Common myeloid progenitor, CD34-positive (primary cell): ENCODE data around the gene NTPCR.

Experiments
- CTCF ChIA-PET: fragments of 350-600 bp; sonication (Branson Sonifier 250); formaldehyde crosslinking; loops from one replicate; lab custom pipeline; 2021; ENCODE audit warnings: antibody characterized with exemption; lab: Charles Lee
- POLR2A ChIA-PET: fragments of 350-600 bp; sonication (Branson Sonifier 250); formaldehyde crosslinking; loops from one replicate; lab custom pipeline; 2021; ENCODE audit warnings: antibody characterized with exemption; lab: Charles Lee
- DNase-seq, 3 donors: peaks; one replicate each; pipeline versions ENCODE4 v3.0.0 to v3.0.0-alpha.2; 2013
- H3K27ac ChIP-seq, 2 experiments: 1 replicate in 1 of 2; 2 replicates in 1 of 2; pipeline ENCODE4 v1.7.0; 2013; ENCODE audit warnings: inconsistent platforms in 2 of 2, low read length in 2 of 2, mild to moderate bottlenecking in 2 of 2, low read depth in 1 of 2, moderate library complexity in 1 of 2; ENCODE audit not compliant: severe bottlenecking in 2 of 2, insufficient read depth in 1 of 2, poor library complexity in 1 of 2
- H3K27me3 ChIP-seq, 5 experiments: replicated peaks in 2 of 5; 1 replicate in 3 of 5; 2 replicates in 2 of 5; pipeline versions ENCODE4 v1.6.1 to v1.7.0; 2013; ENCODE audit warnings: low read length in 4 of 5, mild to moderate bottlenecking in 2 of 5, moderate library complexity in 2 of 5, inconsistent platforms in 1 of 5; ENCODE audit not compliant: insufficient read depth in 5 of 5, control insufficient read depth in 4 of 5
- H3K36me3 ChIP-seq, 4 experiments: 1 replicate in 2 of 4; 2 replicates in 2 of 4; pipeline versions ENCODE4 v1.6.1 to v1.7.0; 2013; ENCODE audit warnings: low read length in 3 of 4, control low read depth in 1 of 4, mild to moderate bottlenecking in 1 of 4; ENCODE audit not compliant: control insufficient read depth in 4 of 4, insufficient read depth in 4 of 4
- H3K4me1 ChIP-seq, 4 experiments: 1 replicate in 3 of 4; 2 replicates in 1 of 4; pipeline versions ENCODE4 v1.6.1 to v1.7.1; 2013; ENCODE audit warnings: low read length in 3 of 4, mild to moderate bottlenecking in 3 of 4, control low read depth in 1 of 4, inconsistent platforms in 1 of 4, moderate library complexity in 1 of 4; ENCODE audit not compliant: control insufficient read depth in 4 of 4, insufficient read depth in 4 of 4; ENCODE audit errors: control extremely low read depth in 1 of 4
- H3K4me3 ChIP-seq, 7 experiments: 1 replicate in 4 of 7; 2 replicates in 3 of 7; pipeline versions ENCODE4 v1.5.1 to v1.7.0; 2013; ENCODE audit warnings: mild to moderate bottlenecking in 7 of 7, low read length in 6 of 7, moderate library complexity in 6 of 7, inconsistent platforms in 2 of 7, low read depth in 2 of 7, control low read depth in 1 of 7; ENCODE audit not compliant: insufficient read depth in 4 of 7, control insufficient read depth in 1 of 7; ENCODE audit errors: extremely low read depth in 1 of 7
- H3K9me3 ChIP-seq, 5 experiments: 1 replicate in 4 of 5; 2 replicates in 1 of 5; pipeline versions ENCODE4 v1.6.1 to v1.7.1; 2013; ENCODE audit warnings: low read length in 4 of 5, mild to moderate bottlenecking in 2 of 5, inconsistent platforms in 1 of 5, low read depth in 1 of 5, moderate library complexity in 1 of 5; ENCODE audit not compliant: control insufficient read depth in 4 of 5, insufficient read depth in 2 of 5; ENCODE audit errors: control extremely low read depth in 1 of 5
- WGBS: methylation state at CpG from one replicate; pipeline ENCODE4 v1.1.5; 2013; ENCODE audit not compliant: insufficient coverage; 5-methylcytosine and 5-hydroxymethylcytosine counted together

The NTPCR gene

GRCh38 chr1:232905331-232906034 lies 44.9 kb upstream of the NTPCR start:
- Histone ChIP-seq H3K27me3 (no peaks in the 10 kb centered on the region), H3K9me3 (no peaks in the 10 kb centered on the region), H3K36me3 (no peaks in the 10 kb centered on the region), H3K27ac (no peak overlapping the region), H3K4me3 (no peak overlapping the region), H3K4me1 (peaks cover 0 to 39% (median 16%) of the 10 kb centered on the region in 4 experiments)
- POLR2A ChIA-PET, result interaction anchor here (0.6 kb wide), 1 partner anchor 1084 kb away, joined by 3 read pairs; no protein-coding TSS in a partner anchor
- WGBS, result 44% methylated on average over 2 of the region's 4 CpGs
- CTCF ChIA-PET, result interaction anchor here (0.9 to 1.0 kb wide), 2 partner anchors 16 to 119 kb away, joined by 3 read pairs; no protein-coding TSS in a partner anchor
- peak; percentile 34 to 73 (median 72) for DNase-seq

- peaks cover 0 to 46% (median 19%) of the 10 kb centered on the region in 4 experiments for H3K4me1 ChIP-seq
- no peak overlapping the region for H3K4me3 ChIP-seq
- POLR2A ChIA-PET, result no interaction called here
- CTCF ChIA-PET, result no interaction called here
- 96% methylated on average over 6 of the region's 6 CpGs for WGBS
- H3K9me3 ChIP-seq, result no peaks in the 10 kb centered on the region
- no peaks in the 10 kb centered on the region for H3K27me3 ChIP-seq
- no peak overlapping the region for H3K27ac ChIP-seq
- no peak for DNase-seq
- H3K36me3 ChIP-seq, result no peaks in the 10 kb centered on the region
These were observed 44.0 kb upstream of the NTPCR start for GRCh38 chr1:232906441-232906840.

GRCh38 chr1:232908831-232909230 lies 41.6 kb upstream of the NTPCR start:
- Histone ChIP-seq H3K4me1 (peaks cover 0 to 46% (median 19%) of the 10 kb centered on the region in 4 experiments), H3K36me3 (no peaks in the 10 kb centered on the region), H3K4me3 (no peak overlapping the region), H3K27ac (no peak overlapping the region), H3K27me3 (no peaks in the 10 kb centered on the region), H3K9me3 (no peaks in the 10 kb centered on the region)
- ChIA-PET POLR2A (no interaction called here), CTCF (no interaction called here)
- 98% methylated on average over 6 of the region's 7 CpGs for WGBS
- no peak for DNase-seq

- POLR2A ChIA-PET, result no interaction called here
These were observed 40.7 kb upstream of the NTPCR start for GRCh38 chr1:232909752-232910151.

GRCh38 chr1:232911027-232911599 lies 39.3 kb upstream of the NTPCR start:
- CTCF ChIA-PET, result interaction anchor here (0.9 kb wide), 1 partner anchor 24 kb away, joined by 3 read pairs; no protein-coding TSS in a partner anchor
- H3K36me3 ChIP-seq, result no peaks in the 10 kb centered on the region
- no peak overlapping the region for H3K27ac ChIP-seq
- peaks cover 0 to 25% (median 13%) of the 10 kb centered on the region in 4 experiments for H3K4me1 ChIP-seq
- H3K4me3 ChIP-seq, result no peak overlapping the region
- POLR2A ChIA-PET, result no interaction called here
- no peak for DNase-seq
- no peaks in the 10 kb centered on the region for H3K27me3 ChIP-seq
- no peaks in the 10 kb centered on the region for H3K9me3 ChIP-seq
- 100% methylated on average over 1 of the region's 5 CpGs for WGBS

More at GRCh38 chr1:232909752-232910151, 40.7 kb upstream of the NTPCR start:
- no peaks in the 10 kb centered on the region for H3K9me3 ChIP-seq
- no peaks in the 10 kb centered on the region for H3K36me3 ChIP-seq
- 20% methylated on average over 4 of the region's 4 CpGs for WGBS
- CTCF ChIA-PET, result no interaction called here
- no peak overlapping the region for H3K27ac ChIP-seq
- H3K4me1 ChIP-seq, result peaks cover 0 to 38% (median 17%) of the 10 kb centered on the region in 4 experiments
- DNase-seq, result peak in 2 of 3 donors; percentile 57 to 64
- no peaks in the 10 kb centered on the region for H3K27me3 ChIP-seq
- no peak overlapping the region for H3K4me3 ChIP-seq

- H3K4me3 ChIP-seq, result no peak overlapping the region
- ChIA-PET POLR2A (no interaction called here), CTCF (interaction anchor here (0.6 kb wide), 1 partner anchor 200 kb away, joined by 3 read pairs; no protein-coding TSS in a partner anchor)
- DNase-seq, result no peak
- H3K9me3 ChIP-seq, result no peaks in the 10 kb centered on the region
- H3K27ac ChIP-seq, result no peak overlapping the region
- peaks cover 0 to 25% (median 13%) of the 10 kb centered on the region in 4 experiments for H3K4me1 ChIP-seq
- no peaks in the 10 kb centered on the region for H3K27me3 ChIP-seq
- WGBS, result 96% methylated on average over 3 of the region's 3 CpGs
- H3K36me3 ChIP-seq, result no peaks in the 10 kb centered on the region
These were observed 37.4 kb upstream of the NTPCR start for GRCh38 chr1:232912845-232913580.
